Retinal pigment epithelial cell (primary cell): ENCODE measurements around the gene WNK1.
"Not testable (repeated sequence)": the region's sequence is repeated elsewhere in the genome, so short reads cannot be mapped to it uniquely, and the experiment has no call there.

Source experiments
- DNase-seq: peaks from one replicate; pipeline ENCODE4 v3.0.0-alpha.2; 2010; ENCODE audit warnings: low read depth
- H3K4me3 ChIP-seq: 2 replicates; pipeline ENCODE4 v1.5.1; 2011; ENCODE audit warnings: mild to moderate bottlenecking, low read length, control low read depth, moderate library complexity
- TF ChIP-seq, protein P1 (sequence below): conservative IDR thresholded peaks from 2 replicates; pipeline ENCODE4 v1.5.1; 2011; ENCODE audit warnings: low read depth, low read length, control low read depth, inconsistent platforms

WNK1 gene

DNA sequence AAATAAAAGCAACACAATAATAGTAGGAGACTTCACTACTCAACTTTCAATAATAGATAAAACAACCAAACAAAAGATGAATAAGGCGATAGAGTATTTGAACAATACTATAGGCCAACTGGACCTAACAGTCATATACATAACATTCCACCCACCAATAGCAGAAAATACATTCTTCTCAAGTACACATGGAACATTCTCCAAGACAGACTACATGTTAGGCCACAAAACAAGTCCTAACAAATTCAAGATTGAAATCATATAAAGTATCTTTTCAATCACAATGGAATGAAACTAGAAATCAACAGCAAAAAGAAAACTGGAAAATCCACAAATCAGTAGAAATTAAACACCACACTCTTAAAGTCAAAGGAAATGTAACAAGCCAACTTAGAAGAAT is 168.3 kb downstream of the WNK1 start:
- TF ChIP-seq, protein P1, sequence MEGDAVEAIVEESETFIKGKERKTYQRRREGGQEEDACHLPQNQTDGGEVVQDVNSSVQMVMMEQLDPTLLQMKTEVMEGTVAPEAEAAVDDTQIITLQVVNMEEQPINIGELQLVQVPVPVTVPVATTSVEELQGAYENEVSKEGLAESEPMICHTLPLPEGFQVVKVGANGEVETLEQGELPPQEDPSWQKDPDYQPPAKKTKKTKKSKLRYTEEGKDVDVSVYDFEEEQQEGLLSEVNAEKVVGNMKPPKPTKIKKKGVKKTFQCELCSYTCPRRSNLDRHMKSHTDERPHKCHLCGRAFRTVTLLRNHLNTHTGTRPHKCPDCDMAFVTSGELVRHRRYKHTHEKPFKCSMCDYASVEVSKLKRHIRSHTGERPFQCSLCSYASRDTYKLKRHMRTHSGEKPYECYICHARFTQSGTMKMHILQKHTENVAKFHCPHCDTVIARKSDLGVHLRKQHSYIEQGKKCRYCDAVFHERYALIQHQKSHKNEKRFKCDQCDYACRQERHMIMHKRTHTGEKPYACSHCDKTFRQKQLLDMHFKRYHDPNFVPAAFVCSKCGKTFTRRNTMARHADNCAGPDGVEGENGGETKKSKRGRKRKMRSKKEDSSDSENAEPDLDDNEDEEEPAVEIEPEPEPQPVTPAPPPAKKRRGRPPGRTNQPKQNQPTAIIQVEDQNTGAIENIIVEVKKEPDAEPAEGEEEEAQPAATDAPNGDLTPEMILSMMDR: no peak
- no peak overlapping the region for H3K4me3 ChIP-seq
- no peak for DNase-seq

DNA sequence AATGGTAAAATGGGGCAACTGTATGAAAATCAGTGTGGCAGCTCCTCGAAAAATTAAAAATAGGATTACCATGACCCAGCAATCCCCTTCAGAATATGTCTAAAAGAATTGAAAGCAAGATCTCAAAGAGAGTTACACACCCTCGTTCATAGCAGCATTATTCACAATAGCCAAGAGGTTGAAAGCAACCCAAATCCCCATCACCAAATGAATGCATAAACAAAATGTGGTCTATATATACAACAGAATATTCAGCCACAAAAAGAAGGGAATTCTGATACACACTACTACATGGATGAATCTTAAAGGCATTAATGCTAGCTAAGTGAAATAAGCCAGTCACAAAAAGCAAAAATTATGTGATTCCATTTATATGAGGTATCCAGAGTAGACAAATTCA is 169.9 kb downstream of the WNK1 start:
- TF ChIP-seq, protein P1: no peak
- no peak overlapping the region for H3K4me3 ChIP-seq
- no peak for DNase-seq

DNA sequence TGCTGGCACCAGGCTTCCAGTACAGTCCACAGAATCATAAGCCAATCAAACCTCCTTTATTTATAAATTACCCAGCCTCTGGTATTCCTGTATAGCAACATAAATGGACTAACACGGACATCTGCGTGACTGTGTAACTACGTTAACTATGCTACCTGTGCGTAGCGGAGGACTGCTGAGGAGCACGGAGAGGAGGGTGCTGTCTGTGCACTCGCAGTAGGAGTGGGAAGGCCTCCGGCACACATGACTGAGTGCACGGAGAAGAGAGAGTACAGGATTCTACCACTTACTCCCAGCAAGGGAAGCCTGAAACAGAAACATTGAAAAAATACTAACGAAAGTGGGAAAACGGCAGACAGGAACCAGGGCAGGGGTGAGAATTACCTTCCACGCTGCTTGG is 174.3 kb downstream of the WNK1 start:
- no peak overlapping the region for H3K4me3 ChIP-seq
- no peak for DNase-seq
- TF ChIP-seq, protein P1: no peak

DNA sequence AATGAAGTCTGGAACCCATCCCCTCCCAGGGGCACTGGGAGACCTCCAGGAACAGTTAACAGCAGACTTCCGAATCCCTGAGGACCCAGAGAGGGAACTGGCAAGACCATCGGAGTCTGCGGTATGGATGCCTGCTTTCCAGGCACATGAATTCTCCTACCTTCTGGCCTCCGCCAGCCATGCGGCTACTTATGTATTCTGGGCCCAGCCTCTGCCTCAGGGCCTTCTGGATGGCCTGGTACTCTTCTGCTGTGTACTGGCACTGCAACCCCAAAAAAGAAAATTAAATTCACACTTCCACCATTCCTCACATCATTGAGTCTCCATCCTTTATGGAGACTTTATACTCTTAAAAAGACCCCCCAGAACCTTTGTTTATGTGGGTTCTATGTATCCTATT is 178.7 kb downstream of the WNK1 start:
- no peak overlapping the region for H3K4me3 ChIP-seq
- DNase-seq: no peak
- TF ChIP-seq, protein P1: no peak

DNA sequence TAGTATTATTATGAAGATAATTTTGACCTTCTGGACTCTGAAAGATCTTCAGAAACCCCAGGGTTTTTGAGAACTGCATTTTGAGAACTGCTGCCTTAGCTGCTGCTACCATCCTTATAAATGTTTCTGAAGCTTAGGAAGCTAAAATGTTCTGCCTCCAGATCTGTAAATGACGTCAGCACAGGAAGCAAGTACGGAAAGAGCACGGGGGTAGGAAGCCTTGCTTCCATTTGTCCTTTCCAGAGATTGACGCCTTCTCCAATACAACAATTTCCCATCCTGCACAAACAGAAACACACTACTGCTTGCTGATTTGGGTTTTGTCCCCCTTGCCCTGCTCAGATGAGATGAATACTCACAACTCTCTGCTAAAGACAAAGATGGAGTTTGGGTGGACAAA is 179.2 kb downstream of the WNK1 start:
- no peak overlapping the region for H3K4me3 ChIP-seq
- TF ChIP-seq, protein P1: no peak
- DNase-seq: no peak

DNA sequence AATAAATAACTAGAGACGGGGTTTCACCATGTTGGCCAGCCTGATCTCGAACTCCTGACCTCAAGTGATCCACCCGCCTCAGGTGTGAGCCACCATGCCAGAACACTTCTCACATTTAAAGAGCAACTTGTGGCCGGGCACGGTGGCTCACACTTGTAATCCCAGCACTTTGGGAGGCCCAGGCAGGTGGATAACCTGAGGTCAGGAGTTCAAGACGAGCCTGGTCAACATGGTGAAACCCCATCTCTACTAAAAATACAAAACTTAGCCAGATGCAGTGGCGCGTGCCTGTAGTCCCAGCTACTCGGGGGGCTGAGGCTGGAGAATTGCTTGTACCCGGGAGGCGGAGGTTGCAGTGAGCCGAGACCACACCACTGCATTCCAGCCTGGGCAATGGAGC is 183.5 kb downstream of the WNK1 start:
- not testable (repeated sequence) for DNase-seq, H3K4me3 ChIP-seq

DNA sequence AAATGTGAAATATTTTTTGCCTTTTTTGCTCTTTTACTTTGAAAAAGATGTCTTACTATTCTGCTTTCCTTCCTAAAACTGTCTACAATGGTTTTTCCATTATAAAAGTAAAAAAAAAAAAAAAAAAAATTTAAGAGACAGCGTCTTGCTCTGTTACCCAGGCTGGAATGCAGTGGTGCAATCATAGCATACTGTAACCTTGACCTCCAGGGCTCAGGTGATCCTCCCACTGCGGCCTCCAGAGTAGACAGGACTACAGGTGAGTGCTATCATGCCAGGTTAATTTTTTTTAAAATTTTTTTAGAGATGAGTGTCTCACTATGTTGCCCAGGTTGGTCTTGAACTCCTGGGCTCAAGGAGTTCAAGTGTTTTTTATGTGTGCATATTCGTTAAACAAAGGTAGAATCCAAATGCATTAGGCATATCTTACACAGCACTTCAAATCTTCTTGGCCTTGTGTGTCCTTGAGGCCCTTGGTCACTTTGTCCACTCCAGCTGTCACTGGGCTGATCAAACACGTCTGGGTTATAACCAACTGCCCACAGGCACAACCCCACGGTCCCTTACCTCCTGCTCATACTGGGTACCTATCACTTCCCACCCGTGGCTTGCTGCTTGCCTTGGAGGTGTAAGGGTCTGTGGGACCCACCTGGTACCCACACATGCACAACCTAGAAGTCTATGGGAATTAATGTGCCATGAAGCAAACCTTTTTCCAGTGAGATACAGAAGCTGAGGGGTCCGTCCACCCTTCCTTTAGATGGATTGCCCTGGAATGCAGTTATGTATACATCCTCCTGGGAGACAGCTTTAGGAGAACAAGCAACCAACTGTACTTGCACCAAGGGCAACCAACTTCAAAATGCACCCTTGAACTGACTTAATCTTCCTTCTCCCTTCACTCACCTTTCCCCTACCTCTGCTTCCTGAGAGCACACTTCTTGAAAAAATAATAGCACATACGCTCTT is 184.3 kb downstream of the WNK1 start:
- DNase-seq: no peak
- TF ChIP-seq, protein P1: no peak
- no peak overlapping the region for H3K4me3 ChIP-seq
